Endothelial cell of umbilical vein (primary cell): ENCODE measurements around the gene TBX21. TPM values are rescaled to one million over a fixed set of nuclear protein-coding genes. Genes with fewer than 3 reads are reported as not detected.
"Not testable (repeated sequence)": the region's sequence is repeated elsewhere in the genome, so short reads cannot be mapped to it uniquely, and the experiment has no call there.

Source experiments
- BruUV-seq: library from RNA; stranded (reverse); fragments of 400-500 nt; replicated peaks from 2 replicates; lab custom pipeline; 2021; lab: Mats Ljungman, UMichigan
- CTCF ChIA-PET: fragments of 300-600, 350-600 bp; sonication (Branson Sonifier 250); formaldehyde crosslinking; loops from one replicate; lab custom pipeline; 2021; ENCODE audit warnings: antibody characterized with exemption, inconsistent platforms; lab: Charles Lee
- POLR2A ChIA-PET: fragments of 300-600, 350-600 bp; sonication (Branson Sonifier 250); formaldehyde crosslinking; loops from one replicate; lab custom pipeline; 2021; ENCODE audit warnings: antibody characterized with exemption, inconsistent platforms; lab: Charles Lee
- DNase-seq: peaks from one replicate; pipeline ENCODE4 v3.0.0-alpha.2; 2011; ENCODE audit warnings: low read depth, low spot score
- FAIRE-seq: peaks from 2 replicates; lab custom pipeline; 2011; peaks lifted over from hg19 to GRCh38; lab: Jason Lieb, UNC
- H2AFZ ChIP-seq: 2 replicates; pipeline ENCODE4 v1.6.0; 2012; ENCODE audit warnings: low read depth, low read length, control low read depth, inconsistent platforms
- H3K27ac ChIP-seq: 2 replicates; pipeline ENCODE4 v1.5.1; 2011; ENCODE audit warnings: low read depth, mild to moderate bottlenecking, control low read depth, low read length, moderate library complexity; ENCODE audit not compliant: insufficient read depth
- H3K27me3 ChIP-seq, 2 experiments: 2 replicates each; pipeline versions ENCODE4 v1.6.0 to v1.6.1; 2011; ENCODE audit warnings: low read length in 2 of 2, mixed read lengths in 1 of 2; ENCODE audit not compliant: control insufficient read depth in 2 of 2, insufficient read depth in 2 of 2
- H3K36me3 ChIP-seq, 2 experiments: 2 replicates in 1 of 2; 3 replicates in 1 of 2; pipeline ENCODE4 v1.5.1; 2011; ENCODE audit warnings: low read length in 2 of 2, mild to moderate bottlenecking in 1 of 2, moderate library complexity in 1 of 2; ENCODE audit not compliant: control insufficient read depth in 2 of 2, insufficient read depth in 2 of 2; ENCODE audit errors: extremely low read depth in 1 of 2
- H3K4me1 ChIP-seq: 3 replicates; pipeline ENCODE4 v1.5.1; 2011; ENCODE audit warnings: mild to moderate bottlenecking, low read length; ENCODE audit not compliant: control insufficient read depth, insufficient read depth; ENCODE audit errors: extremely low read depth
- H3K4me2 ChIP-seq: 2 replicates; pipeline ENCODE4 v1.6.1; 2011; ENCODE audit warnings: low read length, control low read depth, mixed read lengths; ENCODE audit not compliant: insufficient read depth
- H3K4me3 ChIP-seq, 3 experiments: fragments of 200-600 bp in 1 of 3; sonication (generic), shearing (Covaris generic) in 1 of 3; replicated peaks in 1 of 3; 2 replicates each; pipeline ENCODE4 v1.5.1; 2011 to 2016; ENCODE audit warnings: control low read depth in 3 of 3, low read length in 3 of 3, mild to moderate bottlenecking in 2 of 3, inconsistent platforms in 1 of 3, low read depth in 1 of 3, moderate library complexity in 1 of 3; ENCODE audit not compliant: insufficient read depth in 1 of 3
- H3K79me2 ChIP-seq: 2 replicates; pipeline ENCODE4 v1.6.0; 2012; ENCODE audit warnings: low read length, inconsistent platforms; ENCODE audit not compliant: control insufficient read depth, insufficient read depth
- H3K9ac ChIP-seq: replicated peaks from 2 replicates; pipeline ENCODE3; 2011; ENCODE audit warnings: low read length, control low read depth; ENCODE audit not compliant: insufficient read depth; ENCODE audit errors: extremely low read depth
- H3K9me1 ChIP-seq: replicated peaks from 3 replicates; pipeline ENCODE4 v1.6.0; 2011; ENCODE audit warnings: mild to moderate bottlenecking, low read length; ENCODE audit not compliant: control insufficient read depth, insufficient read depth; ENCODE audit errors: extremely low read depth
- H3K9me3 ChIP-seq: replicated peaks from 2 replicates; pipeline ENCODE4 v1.5.1; 2012; ENCODE audit warnings: low read length, inconsistent platforms; ENCODE audit not compliant: control insufficient read depth, insufficient read depth
- H4K20me1 ChIP-seq: replicated peaks from 2 replicates; pipeline ENCODE3; 2011; ENCODE audit warnings: mild to moderate bottlenecking, low read length; ENCODE audit not compliant: control insufficient read depth, insufficient read depth; ENCODE audit errors: extremely low read depth
- FOS ChIP-seq: IDR thresholded peaks from 2 replicates; pipeline ENCODE4 v1.6.1; 2011; ENCODE audit warnings: mild to moderate bottlenecking, low read length, moderate library complexity, borderline replicate concordance; ENCODE audit not compliant: insufficient read depth
- dilution Hi-C: fragments of 300-500 bp; cut with MboI; formaldehyde crosslinking; loops from one replicate; pipeline ENCODE4 v1.15.0; 2019; ENCODE audit warnings: low sequenced_read_pairs; ENCODE audit not compliant: extremely low pct_ligation_motif_present
- intact Hi-C: fragments of 100-400 bp; cut with micrococcal nuclease; formaldehyde crosslinking; loops from one replicate; pipeline ENCODE4 v1.10.0; 2022
- polyA plus RNA-seq, 4 experiments: library from polyadenylated mRNA; depleted of rRNA in 3 of 4; stranded (reverse) in 3 of 4; unstranded in 1 of 4; fragments of >200 nt; gene quantifications; 2 replicates each; pipeline versions ENCODE4 v1.2.1 to v1.2.3, GENCODE V29; 2011 to 2012; ENCODE audit warnings: missing spikeins in 1 of 4
- total RNA-seq: library from RNA; stranded (reverse); gene quantifications from 2 replicates; pipeline ENCODE4 v1.2.3, GENCODE V29; 2021
- TF ChIP-seq, protein P1 (sequence below), 2 donors: IDR thresholded peaks; 1 replicate in 1 of 2; 2 replicates in 1 of 2; pipeline ENCODE4 v1.5.1; 2011; ENCODE audit warnings: low read length in 2 of 2, mild to moderate bottlenecking in 2 of 2, moderate library complexity in 2 of 2, control low read depth in 1 of 2, inconsistent platforms in 1 of 2, low read depth in 1 of 2; ENCODE audit not compliant: insufficient read depth in 1 of 2; ENCODE audit errors: extremely low read depth in 1 of 2

Gene TBX21
- total and polyA plus RNA-seq, 2 donors (not counting 3 experiments of a cell fraction or from before 2014, with no cell fraction given), result not detected

DNA sequence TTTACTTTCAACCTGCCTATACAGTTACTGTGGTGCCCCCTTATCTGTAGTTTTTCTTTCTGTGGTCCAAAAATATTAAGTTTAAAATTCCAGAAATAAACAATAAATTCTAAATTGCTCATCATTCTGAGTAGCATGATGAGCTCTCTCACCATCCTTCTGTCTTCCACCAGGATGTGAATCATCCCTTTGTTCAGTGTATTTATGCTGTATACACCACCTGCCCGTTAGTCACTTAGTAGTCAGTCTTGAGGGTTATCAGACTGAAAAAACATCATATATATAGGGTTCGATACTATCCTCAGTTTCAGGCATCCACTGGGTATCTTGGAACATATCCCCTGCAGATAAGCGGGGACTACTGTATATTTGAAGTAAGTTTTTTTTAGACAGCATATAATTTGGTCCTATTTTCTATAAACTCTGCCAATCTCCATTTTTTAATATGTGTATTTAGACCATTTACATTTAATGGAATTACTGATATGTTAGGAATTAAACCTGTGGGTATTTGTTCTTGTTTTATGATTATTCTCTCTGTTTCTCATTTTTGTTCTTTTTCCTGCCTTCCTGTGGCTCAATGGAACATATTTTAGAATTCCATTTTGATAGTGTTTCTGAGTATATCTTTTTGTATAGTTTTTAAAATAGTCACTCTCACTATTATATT, 31.0 kb downstream of the TBX21 start:
- dilution Hi-C loops (no loop called here), intact Hi-C loops (no loop called here)
- Histone ChIP-seq H3K79me2 (no peaks in the 10 kb centered on the region), H3K4me1 (no peaks in the 10 kb centered on the region), H3K9me1 (no peaks in the 10 kb centered on the region), H3K27ac (no peak overlapping the region), H3K9ac (no peak overlapping the region), H3K36me3 (no peaks in the 10 kb centered on the region), H3K4me2 (no peak overlapping the region), H3K4me3 (no peak overlapping the region), H3K27me3 (peaks cover 3% of the 10 kb centered on the region in 2 experiments), H2AFZ (no peak overlapping the region), H4K20me1 (no peaks in the 10 kb centered on the region), H3K9me3 (no peaks in the 10 kb centered on the region)
- POLR2A ChIA-PET, result no interaction called here
- CTCF ChIA-PET, result no interaction called here
- DNase-seq (no peak), FAIRE-seq (no peak)
- BruUV-seq, result no TSS peak
- TF ChIP-seq, protein P1, sequence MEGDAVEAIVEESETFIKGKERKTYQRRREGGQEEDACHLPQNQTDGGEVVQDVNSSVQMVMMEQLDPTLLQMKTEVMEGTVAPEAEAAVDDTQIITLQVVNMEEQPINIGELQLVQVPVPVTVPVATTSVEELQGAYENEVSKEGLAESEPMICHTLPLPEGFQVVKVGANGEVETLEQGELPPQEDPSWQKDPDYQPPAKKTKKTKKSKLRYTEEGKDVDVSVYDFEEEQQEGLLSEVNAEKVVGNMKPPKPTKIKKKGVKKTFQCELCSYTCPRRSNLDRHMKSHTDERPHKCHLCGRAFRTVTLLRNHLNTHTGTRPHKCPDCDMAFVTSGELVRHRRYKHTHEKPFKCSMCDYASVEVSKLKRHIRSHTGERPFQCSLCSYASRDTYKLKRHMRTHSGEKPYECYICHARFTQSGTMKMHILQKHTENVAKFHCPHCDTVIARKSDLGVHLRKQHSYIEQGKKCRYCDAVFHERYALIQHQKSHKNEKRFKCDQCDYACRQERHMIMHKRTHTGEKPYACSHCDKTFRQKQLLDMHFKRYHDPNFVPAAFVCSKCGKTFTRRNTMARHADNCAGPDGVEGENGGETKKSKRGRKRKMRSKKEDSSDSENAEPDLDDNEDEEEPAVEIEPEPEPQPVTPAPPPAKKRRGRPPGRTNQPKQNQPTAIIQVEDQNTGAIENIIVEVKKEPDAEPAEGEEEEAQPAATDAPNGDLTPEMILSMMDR (IDR thresholded peaks at IDR 0.05; ENCODE audit: extremely low read depth in 1 of 2, insufficient read depth in 1 of 2, low read depth in 1 of 2, low read length in 2 of 2), result no peak
- TF ChIP-seq FOS, result peak; percentile 5

- dilution Hi-C loops, result not testable (repeated sequence)
These were observed 40.6 kb downstream of the TBX21 start for GRCh38 chr17:47773649-47774048.

More at GRCh38 chr17:47773649-47774048, 40.6 kb downstream of the TBX21 start:
- H2AFZ ChIP-seq, H3K27ac ChIP-seq, intact Hi-C loops, DNase-seq, H3K4me3 ChIP-seq, FAIRE-seq, H3K9me1 ChIP-seq, H3K9ac ChIP-seq, H3K4me2 ChIP-seq, H3K9me3 ChIP-seq, H3K4me1 ChIP-seq, H3K36me3 ChIP-seq, BruUV-seq, POLR2A ChIA-PET, H4K20me1 ChIP-seq, H3K79me2 ChIP-seq: not testable (repeated sequence)
- H3K27me3 ChIP-seq, result peaks cover 11 to 21% of the 10 kb centered on the region in 2 experiments
- CTCF ChIA-PET, result interaction anchor here (0.7 to 1.3 kb wide), 5 partner anchors 16 to 116 kb away, joined by 3 read pairs; no protein-coding TSS in a partner anchor
